ENCODE data around the gene TARBP1. TPM values are rescaled to one million over a fixed set of nuclear protein-coding genes. Genes with fewer than 3 reads are reported as not detected.

The TARBP1 gene
- total and polyA plus RNA-seq, 2 experiments from 2014 or later: 12.8 to 22.9 TPM

DNA sequence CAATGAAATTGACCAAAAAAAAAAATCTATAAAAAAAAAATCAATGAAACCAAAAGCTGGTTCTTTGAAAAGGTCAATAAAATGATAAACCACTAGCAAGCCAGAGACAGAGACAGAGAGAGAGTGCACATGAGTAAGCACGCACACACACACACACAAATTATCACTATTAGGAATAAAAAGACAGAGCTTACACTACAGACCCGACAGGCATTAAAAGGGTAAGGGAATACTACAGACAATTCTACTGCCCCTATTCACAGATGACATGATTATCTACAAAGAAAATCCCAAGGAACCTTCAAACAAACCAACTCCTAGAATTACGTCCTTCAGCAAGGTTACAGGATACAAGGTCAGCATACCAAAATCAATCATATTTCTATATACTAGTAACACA, 38.6 kb downstream of the TARBP1 start:
- TF ChIP-seq EZH2 (IDR thresholded peaks at IDR 0.05; ENCODE audit: borderline replicate concordance): no peak
- no peak for TF ChIP-seq EZH2phosphoT487 (IDR thresholded peaks at IDR 0.05; ENCODE audit: low read depth, severe bottlenecking, unreplicated experiment)
- TF ChIP-seq, protein P1, sequence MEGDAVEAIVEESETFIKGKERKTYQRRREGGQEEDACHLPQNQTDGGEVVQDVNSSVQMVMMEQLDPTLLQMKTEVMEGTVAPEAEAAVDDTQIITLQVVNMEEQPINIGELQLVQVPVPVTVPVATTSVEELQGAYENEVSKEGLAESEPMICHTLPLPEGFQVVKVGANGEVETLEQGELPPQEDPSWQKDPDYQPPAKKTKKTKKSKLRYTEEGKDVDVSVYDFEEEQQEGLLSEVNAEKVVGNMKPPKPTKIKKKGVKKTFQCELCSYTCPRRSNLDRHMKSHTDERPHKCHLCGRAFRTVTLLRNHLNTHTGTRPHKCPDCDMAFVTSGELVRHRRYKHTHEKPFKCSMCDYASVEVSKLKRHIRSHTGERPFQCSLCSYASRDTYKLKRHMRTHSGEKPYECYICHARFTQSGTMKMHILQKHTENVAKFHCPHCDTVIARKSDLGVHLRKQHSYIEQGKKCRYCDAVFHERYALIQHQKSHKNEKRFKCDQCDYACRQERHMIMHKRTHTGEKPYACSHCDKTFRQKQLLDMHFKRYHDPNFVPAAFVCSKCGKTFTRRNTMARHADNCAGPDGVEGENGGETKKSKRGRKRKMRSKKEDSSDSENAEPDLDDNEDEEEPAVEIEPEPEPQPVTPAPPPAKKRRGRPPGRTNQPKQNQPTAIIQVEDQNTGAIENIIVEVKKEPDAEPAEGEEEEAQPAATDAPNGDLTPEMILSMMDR (IDR thresholded peaks at IDR 0.05; ENCODE audit: poor library complexity): no peak
- Histone ChIP-seq H3K27me3 (no peaks in the 10 kb centered on the region), H3K27ac (no peak overlapping the region), H3K9me3 (ENCODE audit: low read depth) (peaks cover 8% of the 10 kb centered on the region), H3K4me3 (no peak overlapping the region), H3K4me1 (ENCODE audit: insufficient read depth) (no peaks in the 10 kb centered on the region), H3K4me2 (no peak overlapping the region), H3K79me2 (peaks cover 3% of the 10 kb centered on the region), H4K20me1 (ENCODE audit: insufficient read depth, poor library complexity, severe bottlenecking) (no peaks in the 10 kb centered on the region), H3K9me2 (replicated peaks; ENCODE audit: insufficient read depth) (no peaks in the 10 kb centered on the region), H2AFZ (no peak overlapping the region), H3K36me3 (replicated peaks; ENCODE audit: insufficient read depth, low read depth) (no peaks in the 10 kb centered on the region)
- DNase-seq (ENCODE audit: low spot score): no peak
- 97% methylated on average over 3 of the region's 3 CpGs for WGBS (ENCODE audit: low lambda C conversion rate, missing lambda C conversion rate)

GRCh38 chr1:234438579-234438978, 40.4 kb downstream of the TARBP1 start:
- H3K27ac ChIP-seq: no peak overlapping the region
- no peaks in the 10 kb centered on the region for H3K27me3 ChIP-seq
- no peaks in the 10 kb centered on the region for H4K20me1 ChIP-seq (ENCODE audit: insufficient read depth, poor library complexity, severe bottlenecking)
- WGBS (ENCODE audit: low lambda C conversion rate, missing lambda C conversion rate): 96% methylated on average over 4 of the region's 4 CpGs
- no peak overlapping the region for H3K4me3 ChIP-seq
- no peak overlapping the region for H2AFZ ChIP-seq
- DNase-seq (ENCODE audit: low spot score): no peak
- H3K36me3 ChIP-seq (replicated peaks; ENCODE audit: insufficient read depth, low read depth): no peaks in the 10 kb centered on the region
- no peaks in the 10 kb centered on the region for H3K4me1 ChIP-seq (ENCODE audit: insufficient read depth)
- peaks cover 3% of the 10 kb centered on the region for H3K79me2 ChIP-seq
- no peak for TF ChIP-seq EZH2 (IDR thresholded peaks at IDR 0.05; ENCODE audit: borderline replicate concordance)
- TF ChIP-seq EZH2phosphoT487 (IDR thresholded peaks at IDR 0.05; ENCODE audit: low read depth, severe bottlenecking, unreplicated experiment): no peak
- TF ChIP-seq, protein P1 (IDR thresholded peaks at IDR 0.05; ENCODE audit: poor library complexity): no peak
- H3K4me2 ChIP-seq: no peak overlapping the region
- H3K9me3 ChIP-seq (ENCODE audit: low read depth): peaks cover 8% of the 10 kb centered on the region
- H3K9me2 ChIP-seq (replicated peaks; ENCODE audit: insufficient read depth): no peaks in the 10 kb centered on the region

DNA sequence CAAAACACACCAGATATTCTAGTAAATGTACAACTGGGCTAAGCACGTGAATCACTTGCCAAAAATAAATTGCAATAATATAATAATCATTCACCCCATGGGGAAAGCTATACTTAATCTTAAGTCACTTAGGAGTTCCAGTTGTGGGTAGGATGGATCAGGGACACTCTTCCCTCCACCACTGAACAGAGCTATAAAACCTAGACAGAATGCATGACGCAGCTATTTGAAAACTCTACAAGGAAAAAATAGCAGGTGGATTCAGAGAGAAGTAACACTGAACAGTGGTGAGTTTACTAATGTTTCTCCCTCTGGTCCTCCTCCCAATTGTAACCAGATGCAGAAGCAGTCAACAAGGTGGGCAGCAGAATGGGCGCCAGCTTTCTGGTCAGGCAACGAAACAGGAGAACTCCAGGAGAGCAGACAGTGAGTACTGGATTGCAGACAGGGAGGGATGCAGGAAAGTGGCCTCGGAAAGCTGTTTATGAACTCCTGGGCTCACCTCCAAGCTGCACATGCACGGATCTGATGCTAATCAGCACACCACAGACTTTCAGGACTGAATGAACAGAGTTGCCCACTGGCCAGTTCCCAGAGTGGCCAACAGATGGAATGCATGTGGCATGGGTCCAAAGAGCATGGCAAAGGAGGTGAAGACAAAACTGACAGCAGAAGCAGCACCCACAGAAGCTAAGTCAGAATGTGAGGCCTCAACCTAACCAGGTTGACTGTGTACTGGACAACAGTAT, 41.4 kb downstream of the TARBP1 start:
- H3K36me3 ChIP-seq (replicated peaks; ENCODE audit: insufficient read depth, low read depth): no peaks in the 10 kb centered on the region
- TF ChIP-seq EZH2 (IDR thresholded peaks at IDR 0.05; ENCODE audit: borderline replicate concordance) (no peak), EZH2phosphoT487 (IDR thresholded peaks at IDR 0.05; ENCODE audit: low read depth, severe bottlenecking, unreplicated experiment) (no peak)
- TF ChIP-seq, protein P1 (IDR thresholded peaks at IDR 0.05; ENCODE audit: poor library complexity): no peak
- WGBS (ENCODE audit: low lambda C conversion rate, missing lambda C conversion rate): 87% methylated on average over 6 of the region's 6 CpGs
- H3K9me3 ChIP-seq (ENCODE audit: low read depth): peaks cover 8% of the 10 kb centered on the region
- H4K20me1 ChIP-seq (ENCODE audit: insufficient read depth, poor library complexity, severe bottlenecking): no peaks in the 10 kb centered on the region
- no peak overlapping the region for H3K4me2 ChIP-seq
- H3K79me2 ChIP-seq: peaks cover 3% of the 10 kb centered on the region
- no peaks in the 10 kb centered on the region for H3K9me2 ChIP-seq (replicated peaks; ENCODE audit: insufficient read depth)
- no peak overlapping the region for H3K4me3 ChIP-seq
- no peak overlapping the region for H3K27ac ChIP-seq
- no peak overlapping the region for H2AFZ ChIP-seq
- H3K27me3 ChIP-seq: no peaks in the 10 kb centered on the region
- no peaks in the 10 kb centered on the region for H3K4me1 ChIP-seq (ENCODE audit: insufficient read depth)
- DNase-seq (ENCODE audit: low spot score): no peak
